NCI-H1105 treated with DMSO at 0.1 percent for 48 hours (cell line): ENCODE results near the gene TPK1.

ENCODE experiments used
- DNase-seq: peaks from one replicate; lab custom pipeline; 2025; lab: John Stamatoyannopoulos, UW

Gene TPK1

DNA sequence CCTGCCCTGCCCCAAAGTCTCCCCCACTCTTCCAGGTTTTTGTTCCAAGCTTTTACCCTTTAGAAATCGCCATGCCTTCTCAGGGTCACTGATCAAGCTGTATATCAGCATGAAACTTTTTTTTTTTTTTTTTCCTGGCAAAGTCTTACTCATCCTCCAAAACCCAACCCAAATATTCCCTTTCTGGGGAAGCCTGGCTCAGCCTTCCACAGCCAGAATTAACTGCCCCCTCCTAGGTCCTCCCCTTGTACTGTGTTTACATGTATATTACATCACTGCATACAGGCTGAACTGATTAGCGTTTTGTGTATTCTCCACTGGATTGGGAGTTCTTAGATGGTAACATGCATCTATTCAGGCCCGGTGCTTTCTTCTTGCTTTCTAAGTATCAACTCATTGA lies 427.7 kb downstream of the TPK1 start:
- DNase-seq, result peak; percentile 30

DNA sequence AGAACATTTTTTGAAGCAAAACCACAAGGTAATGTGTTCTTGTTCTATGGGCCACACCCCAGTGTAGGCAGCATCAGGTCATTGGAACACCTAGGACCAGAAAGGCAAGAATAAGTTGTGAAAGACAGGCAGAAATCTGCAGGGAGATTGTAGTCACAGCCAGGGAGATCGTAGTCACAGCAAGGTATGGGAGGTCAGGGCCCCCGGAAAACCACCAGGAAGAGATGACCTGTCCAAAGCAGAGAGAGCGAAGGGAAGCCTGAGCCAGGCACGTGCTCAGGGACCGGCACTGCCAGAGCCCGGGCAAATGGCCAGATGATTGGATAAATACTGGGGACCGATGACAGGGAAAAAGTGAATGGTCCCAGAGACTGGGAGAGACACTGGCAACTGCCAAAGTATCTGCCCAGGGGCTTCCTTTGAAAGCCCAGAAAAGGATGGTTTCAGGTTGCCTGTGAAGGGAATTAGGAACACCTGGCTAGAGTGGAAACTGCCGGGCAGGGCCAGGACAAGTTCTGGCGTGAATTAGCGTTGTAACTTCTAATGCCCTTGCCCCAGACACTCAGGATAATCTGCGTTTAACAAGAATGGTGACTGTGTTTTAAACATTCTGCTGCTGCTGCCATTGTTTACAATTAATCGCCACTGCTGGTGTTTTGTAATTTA lies 428.5 kb downstream of the TPK1 start:
- peak; percentile 95 for DNase-seq

DNA sequence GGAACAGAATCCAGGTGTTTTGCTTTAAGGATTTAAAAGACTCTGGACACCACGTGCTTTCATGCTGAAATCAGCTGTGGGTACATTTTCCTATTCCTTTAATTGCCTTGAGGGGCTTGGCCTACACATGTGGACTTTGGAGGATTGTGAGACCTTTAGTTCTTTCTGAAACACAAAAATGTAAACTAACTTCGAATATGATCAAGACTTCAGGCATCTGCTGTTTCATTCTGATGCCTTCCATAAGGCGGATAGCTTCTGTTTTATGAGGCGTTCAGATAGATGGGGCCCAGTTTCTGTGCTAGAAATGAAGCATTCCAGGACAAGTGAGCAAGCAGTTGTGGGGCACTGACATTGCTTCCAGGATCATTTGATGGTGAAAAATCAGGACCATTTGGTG lies 430.9 kb downstream of the TPK1 start:
- DNase-seq, result no peak

DNA sequence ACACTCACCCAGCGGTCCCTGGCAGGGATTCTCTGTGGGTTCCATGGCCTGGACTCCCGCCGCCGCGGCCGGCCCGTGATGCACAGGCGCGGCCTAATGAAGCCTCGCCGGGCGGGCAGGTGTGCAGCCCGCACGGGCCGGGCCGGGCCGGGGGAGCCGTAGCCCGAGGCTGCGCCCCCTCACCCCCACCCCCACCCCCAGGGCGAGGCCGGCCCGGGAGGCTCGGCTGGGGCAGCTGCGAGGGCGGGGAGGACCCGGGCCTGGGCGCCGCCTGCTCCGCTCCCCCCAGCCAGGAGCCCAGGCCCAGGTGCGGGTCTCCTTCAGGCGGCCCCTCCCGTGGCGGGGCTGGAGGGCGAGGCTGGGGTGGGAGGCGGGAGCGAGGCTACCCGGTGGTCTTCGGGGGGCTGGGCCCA lies 432.2 kb downstream of the TPK1 start, which contains the start of gene NOBOX:
Gene NOBOX (minus strand): TSS at position 45 of the 413 bp plus-strand sequence.
- DNase-seq, result no peak

GRCh38 chr7:144403102-144403501 lies 432.8 kb downstream of the TPK1 start:
- no peak for DNase-seq
